Mesenchymal stem cell (in vitro differentiated cells and primary cell): ENCODE data around the gene INSC.

Experiments used
- DNase-seq: peaks from one replicate; pipeline ENCODE4 v3.0.0-alpha.2; 2013
- H2AFZ ChIP-seq: one replicate; pipeline ENCODE4 v1.6.1; 2013; ENCODE audit warnings: low read depth, mild to moderate bottlenecking, control low read depth, inconsistent platforms, low read length, moderate library complexity
- H2AK5ac ChIP-seq: 2 replicates; pipeline ENCODE4 v1.6.1; 2013; ENCODE audit warnings: low read length, moderate library complexity, mild to moderate bottlenecking, inconsistent platforms; ENCODE audit not compliant: severe bottlenecking
- H2BK120ac ChIP-seq: one replicate; pipeline ENCODE4 v1.6.1; 2013; ENCODE audit warnings: low read depth, mild to moderate bottlenecking, inconsistent platforms, low read length, moderate library complexity
- H2BK12ac ChIP-seq, 2 experiments: one replicate each; pipeline ENCODE4 v1.6.1; 2013; ENCODE audit warnings: inconsistent platforms in 2 of 2, low read length in 2 of 2, mild to moderate bottlenecking in 2 of 2, moderate library complexity in 2 of 2, control low read depth in 1 of 2
- H2BK15ac ChIP-seq: one replicate; pipeline ENCODE4 v1.6.1; 2013; ENCODE audit warnings: mild to moderate bottlenecking, low read depth, inconsistent platforms; ENCODE audit not compliant: poor library complexity, severe bottlenecking
- H2BK5ac ChIP-seq: 2 replicates; pipeline ENCODE4 v1.6.1; 2013; ENCODE audit warnings: low read depth, mild to moderate bottlenecking, low read length, control low read depth, inconsistent platforms; ENCODE audit not compliant: poor library complexity, severe bottlenecking
- H3K14ac ChIP-seq, 2 experiments: one replicate each; pipeline ENCODE4 v1.6.1; 2013; ENCODE audit warnings: inconsistent platforms in 2 of 2, low read length in 2 of 2, control low read depth in 1 of 2, mild to moderate bottlenecking in 1 of 2, moderate library complexity in 1 of 2
- H3K18ac ChIP-seq, 2 experiments: one replicate each; pipeline ENCODE4 v1.6.1; 2013; ENCODE audit warnings: inconsistent platforms in 2 of 2, low read length in 2 of 2, control low read depth in 1 of 2, low read depth in 1 of 2, mild to moderate bottlenecking in 1 of 2
- H3K23ac ChIP-seq, 2 experiments: one replicate each; pipeline ENCODE4 v1.6.1; 2013; ENCODE audit warnings: inconsistent platforms in 2 of 2, low read length in 2 of 2, mild to moderate bottlenecking in 2 of 2, moderate library complexity in 2 of 2, control low read depth in 1 of 2
- H3K27ac ChIP-seq: 2 replicates; pipeline ENCODE4 v1.5.1; 2013; ENCODE audit warnings: mild to moderate bottlenecking, moderate library complexity, low read length, control low read depth, inconsistent platforms; ENCODE audit not compliant: poor library complexity, severe bottlenecking
- H3K27me3 ChIP-seq, 2 experiments: 2 replicates each; pipeline versions ENCODE4 v1.6.1 to v1.7.0; 2013; ENCODE audit warnings: low read length in 2 of 2, mild to moderate bottlenecking in 2 of 2, moderate library complexity in 2 of 2, control low read depth in 1 of 2, inconsistent platforms in 1 of 2; ENCODE audit not compliant: control insufficient read depth in 1 of 2, insufficient read depth in 1 of 2
- H3K36me3 ChIP-seq, 2 experiments: 2 replicates each; pipeline versions ENCODE4 v1.6.1 to v1.7.0; 2013; ENCODE audit warnings: low read length in 2 of 2, control low read depth in 1 of 2, inconsistent platforms in 1 of 2, low read depth in 1 of 2, mild to moderate bottlenecking in 1 of 2; ENCODE audit not compliant: insufficient read depth in 2 of 2, control insufficient read depth in 1 of 2
- H3K4ac ChIP-seq, 2 experiments: one replicate each; pipeline ENCODE4 v1.6.1; 2013; ENCODE audit warnings: inconsistent platforms in 2 of 2, low read length in 2 of 2, mild to moderate bottlenecking in 2 of 2, moderate library complexity in 2 of 2, control low read depth in 1 of 2, low read depth in 1 of 2
- H3K4me1 ChIP-seq: 2 replicates; pipeline ENCODE4 v1.6.1; 2013; ENCODE audit warnings: low read depth, low read length, control low read depth; ENCODE audit not compliant: control insufficient read depth, insufficient read depth
- H3K4me2 ChIP-seq: 2 replicates; pipeline ENCODE4 v1.6.1; 2013; ENCODE audit warnings: low read length, mild to moderate bottlenecking, inconsistent platforms; ENCODE audit not compliant: poor library complexity, severe bottlenecking
- H3K4me3 ChIP-seq, 2 experiments: 2 replicates each; pipeline versions ENCODE4 v1.5.1 to v1.7.0; 2013; ENCODE audit warnings: low read length in 2 of 2, mild to moderate bottlenecking in 2 of 2, control low read depth in 1 of 2, low read depth in 1 of 2; ENCODE audit not compliant: insufficient read depth in 1 of 2
- H3K79me1 ChIP-seq: replicated peaks from 2 replicates; pipeline ENCODE4 v1.6.1; 2013; ENCODE audit warnings: mild to moderate bottlenecking, control low read depth, low read length, inconsistent platforms; ENCODE audit not compliant: poor library complexity, severe bottlenecking
- H3K9ac ChIP-seq: 2 replicates; pipeline ENCODE4 v1.7.0; 2013; ENCODE audit warnings: mild to moderate bottlenecking, low read length, moderate library complexity
- H3K9me3 ChIP-seq: 2 replicates; pipeline ENCODE4 v1.7.0; 2013; ENCODE audit warnings: mild to moderate bottlenecking, low read length; ENCODE audit not compliant: control insufficient read depth
- H4K8ac ChIP-seq: one replicate; pipeline ENCODE4 v1.6.1; 2013; ENCODE audit warnings: inconsistent platforms, mild to moderate bottlenecking, low read length, moderate library complexity
- H4K91ac ChIP-seq: one replicate; pipeline ENCODE4 v1.6.1; 2013; ENCODE audit warnings: mild to moderate bottlenecking, low read length, inconsistent platforms
- WGBS: methylation state at CpG from one replicate; pipeline ENCODE4 v1.1.7; 2013; ENCODE audit warnings: mixed read lengths; 5-methylcytosine and 5-hydroxymethylcytosine counted together

Gene INSC

DNA sequence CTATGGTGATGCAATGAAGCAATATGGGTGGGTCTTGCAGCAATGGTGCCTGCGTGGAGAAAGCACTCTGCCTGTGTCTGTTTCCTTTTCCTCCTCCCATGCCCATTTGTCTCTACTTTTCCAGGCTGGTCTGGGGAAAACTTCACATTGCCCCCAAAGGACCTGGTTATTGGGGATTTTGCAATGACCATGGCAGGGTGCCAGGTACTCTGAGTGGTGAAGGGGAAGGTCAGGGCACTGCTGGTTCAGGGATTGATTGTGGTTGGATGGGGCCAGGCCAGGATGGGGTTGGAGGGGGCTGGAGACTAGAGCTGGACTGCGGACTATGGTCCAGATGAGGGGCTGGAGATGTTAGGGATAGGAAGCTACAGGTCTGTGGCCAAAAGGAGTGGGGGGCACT, 92.1 kb downstream of the INSC start:
- H3K79me1 ChIP-seq = no peaks in the 10 kb centered on the region
- H2AK5ac ChIP-seq = no peak overlapping the region
- H3K14ac ChIP-seq = peak overlapping the region in 1 of 2 experiments; percentile 74
- H3K4me3 ChIP-seq = no peak overlapping the region
- peak overlapping the region in 1 of 2 experiments; percentile 35 for H3K18ac ChIP-seq
- H2BK5ac ChIP-seq = no peak overlapping the region
- no peak overlapping the region for H4K8ac ChIP-seq
- H4K91ac ChIP-seq = no peak overlapping the region
- H3K27ac ChIP-seq = no peak overlapping the region
- H3K4ac ChIP-seq = no peak overlapping the region
- peak overlapping the region; percentile 29 for H2BK15ac ChIP-seq
- H3K9me3 ChIP-seq = no peaks in the 10 kb centered on the region
- H3K23ac ChIP-seq = no peak overlapping the region
- no peak overlapping the region for H3K9ac ChIP-seq
- WGBS = 78% methylated on average over 2 of the region's 2 CpGs
- peaks cover 6 to 28% of the 10 kb centered on the region in 2 experiments for H3K27me3 ChIP-seq
- no peaks in the 10 kb centered on the region for H3K4me1 ChIP-seq
- H2BK12ac ChIP-seq = peak overlapping the region in 1 of 2 experiments; percentile 49
- no peak overlapping the region for H2AFZ ChIP-seq
- no peaks in the 10 kb centered on the region for H3K36me3 ChIP-seq
- no peak overlapping the region for H2BK120ac ChIP-seq
- DNase-seq = no peak
- H3K4me2 ChIP-seq = no peak overlapping the region

DNA sequence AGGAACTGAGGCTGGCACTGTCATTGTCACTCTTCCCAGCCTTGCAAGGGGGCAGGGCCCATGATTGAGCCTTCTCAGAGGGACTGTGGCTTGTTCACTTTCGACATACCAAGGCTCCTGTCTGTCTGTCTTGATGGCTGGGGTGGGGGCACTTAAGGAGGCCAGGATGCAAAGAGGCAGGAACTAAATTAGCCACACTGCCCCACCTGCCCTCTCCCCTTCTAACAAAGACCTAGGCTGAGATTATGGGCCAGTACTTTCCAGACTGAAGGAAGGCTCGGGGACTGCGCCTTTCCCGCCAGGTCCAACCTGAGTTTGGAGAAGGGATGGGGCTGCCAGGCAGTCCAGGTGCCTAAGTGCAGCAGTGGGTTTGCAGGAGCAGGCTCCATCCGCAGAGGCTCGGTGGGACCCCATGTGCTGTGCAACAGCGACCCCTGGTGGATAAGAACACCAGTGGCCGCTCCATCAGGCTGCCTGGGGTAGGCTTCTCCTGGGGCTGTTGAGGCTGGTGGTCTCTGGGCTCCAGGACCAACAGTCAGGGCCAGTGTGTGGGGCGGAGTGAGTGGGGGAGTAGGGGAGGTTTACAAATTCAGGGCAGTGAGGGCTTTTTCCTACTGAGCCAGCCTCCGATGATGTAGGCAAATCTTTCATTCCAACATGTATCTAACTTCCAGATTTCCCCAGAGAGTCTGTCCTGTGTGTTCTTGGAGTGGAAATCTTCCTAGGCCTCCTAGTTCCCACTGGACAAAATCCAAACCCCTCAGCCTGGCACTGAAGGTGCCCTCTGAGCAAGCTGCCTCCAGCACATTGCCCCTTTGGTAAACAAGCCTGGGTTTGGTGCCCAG, 93.9 kb downstream of the INSC start:
- H3K4me2 ChIP-seq = no peak overlapping the region
- no peak overlapping the region for H2AFZ ChIP-seq
- peak overlapping the region; percentile 47 for H4K8ac ChIP-seq
- peak; percentile 65 for DNase-seq
- peak overlapping the region; percentile 15 to 31 for H2BK12ac ChIP-seq
- H3K27me3 ChIP-seq = peaks cover 6 to 19% of the 10 kb centered on the region in 2 experiments
- no peak overlapping the region for H2BK120ac ChIP-seq
- no peak overlapping the region for H3K18ac ChIP-seq
- no peak overlapping the region for H3K9ac ChIP-seq
- peak overlapping the region; percentile 57 for H2BK15ac ChIP-seq
- no peak overlapping the region for H4K91ac ChIP-seq
- H3K27ac ChIP-seq = no peak overlapping the region
- no peak overlapping the region for H3K4ac ChIP-seq
- no peak overlapping the region for H2BK5ac ChIP-seq
- no peaks in the 10 kb centered on the region for H3K79me1 ChIP-seq
- H3K23ac ChIP-seq = no peak overlapping the region
- no peaks in the 10 kb centered on the region for H3K36me3 ChIP-seq
- H3K14ac ChIP-seq = no peak overlapping the region
- 6% methylated on average over 8 of the region's 10 CpGs for WGBS
- no peaks in the 10 kb centered on the region for H3K9me3 ChIP-seq
- H3K4me3 ChIP-seq = no peak overlapping the region
- H3K4me1 ChIP-seq = no peaks in the 10 kb centered on the region
- no peak overlapping the region for H2AK5ac ChIP-seq

DNA sequence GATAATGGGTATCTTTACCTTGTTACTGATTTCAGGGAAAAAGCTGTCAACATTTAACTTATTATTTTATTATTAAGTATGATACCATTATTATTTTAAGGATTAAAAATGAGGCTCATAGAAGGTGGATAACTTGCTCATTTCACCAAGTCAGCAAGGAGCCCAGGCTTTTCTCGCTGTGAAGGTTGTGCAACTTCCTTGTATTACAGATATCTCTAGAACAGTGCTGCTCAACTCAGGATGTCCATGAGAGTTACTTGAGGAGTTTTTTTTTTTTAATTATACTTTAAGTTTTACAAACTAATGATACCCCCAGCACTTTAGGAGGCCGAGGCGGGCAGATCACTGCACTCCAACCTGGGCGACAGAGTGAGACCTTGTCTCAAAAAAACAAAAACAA, 98.2 kb downstream of the INSC start:
- Histone ChIP-seq H3K4ac (no peak overlapping the region), H2BK120ac (no peak overlapping the region), H2AK5ac (no peak overlapping the region), H3K9ac (no peak overlapping the region), H3K4me3 (no peak overlapping the region), H4K91ac (no peak overlapping the region), H3K27ac (no peak overlapping the region), H3K4me1 (no peaks in the 10 kb centered on the region), H2BK5ac (no peak overlapping the region), H3K23ac (no peak overlapping the region), H3K9me3 (no peaks in the 10 kb centered on the region), H3K18ac (no peak overlapping the region), H3K14ac (no peak overlapping the region), H2AFZ (no peak overlapping the region), H2BK15ac (no peak overlapping the region), H3K36me3 (no peaks in the 10 kb centered on the region), H4K8ac (no peak overlapping the region), H3K79me1 (no peaks in the 10 kb centered on the region), H3K4me2 (no peak overlapping the region), H3K27me3 (peaks cover 0 to 6% of the 10 kb centered on the region in 2 experiments), H2BK12ac (no peak overlapping the region)
- 88% methylated on average over 1 of the region's 4 CpGs for WGBS
- no peak for DNase-seq

DNA sequence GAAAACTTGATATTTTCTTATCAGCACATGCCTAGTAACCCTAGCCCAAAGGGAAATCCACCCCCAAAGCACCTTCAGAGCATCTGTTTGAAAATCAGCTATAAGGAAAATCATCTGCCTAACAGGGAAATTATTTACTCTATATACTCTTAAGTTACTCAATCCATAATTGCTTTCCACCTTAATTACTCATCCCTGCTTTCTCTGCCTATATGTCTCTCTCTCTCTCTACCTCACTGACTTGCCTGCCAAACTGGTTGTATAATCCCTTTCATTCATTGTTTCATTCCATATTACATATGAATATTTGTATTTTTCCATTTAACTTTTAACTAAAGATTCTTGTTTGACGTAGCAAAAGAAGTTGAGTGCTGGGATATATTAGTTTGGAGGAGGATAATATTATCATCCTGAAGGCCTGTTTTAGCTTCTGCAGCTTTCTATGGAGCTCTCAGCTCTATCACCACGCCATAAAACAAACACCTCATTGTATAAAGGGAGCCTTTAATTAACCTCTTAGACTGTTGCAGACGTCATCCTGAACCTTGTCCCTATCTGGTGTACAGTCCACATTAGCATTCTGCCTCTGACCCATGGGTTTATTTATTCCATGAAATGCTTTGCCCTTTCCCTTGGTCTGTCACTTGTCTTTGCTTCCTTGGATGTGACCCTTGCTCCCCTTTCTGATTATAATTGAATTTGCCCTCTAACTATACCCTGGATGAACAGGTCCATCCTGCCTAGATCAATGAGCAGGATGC, 98.9 kb downstream of the INSC start:
- Histone ChIP-seq H3K36me3 (no peaks in the 10 kb centered on the region), H4K8ac (no peak overlapping the region), H3K27me3 (peaks cover 0 to 6% of the 10 kb centered on the region in 2 experiments), H3K23ac (no peak overlapping the region), H2BK15ac (no peak overlapping the region), H2BK5ac (no peak overlapping the region), H2BK120ac (no peak overlapping the region), H3K4me3 (no peak overlapping the region), H4K91ac (no peak overlapping the region), H2AFZ (no peak overlapping the region), H3K9ac (no peak overlapping the region), H2BK12ac (no peak overlapping the region), H3K9me3 (no peaks in the 10 kb centered on the region), H3K14ac (no peak overlapping the region), H3K79me1 (no peaks in the 10 kb centered on the region), H3K27ac (no peak overlapping the region), H3K4ac (no peak overlapping the region), H2AK5ac (no peak overlapping the region), H3K18ac (peak overlapping the region in 1 of 2 experiments; percentile 8), H3K4me1 (no peaks in the 10 kb centered on the region), H3K4me2 (no peak overlapping the region)
- DNase-seq = no peak
- WGBS = 66% methylated on average over 2 of the region's 3 CpGs
